HEK293 (cell line): ENCODE measurements around the gene G2E3.

Source experiments
- CTCF ChIA-PET: fragments of 350-600 bp; formaldehyde crosslinking; extraction: SDS; loops from one replicate; lab custom pipeline; 2021; ENCODE audit warnings: antibody characterized with exemption; lab: Yijun Ruan, JAX
- POLR2A ChIA-PET: fragments of 300-600 bp; formaldehyde crosslinking; extraction: SDS; loops from one replicate; lab custom pipeline; 2020; ENCODE audit warnings: antibody characterized with exemption, inconsistent platforms; lab: Yijun Ruan, JAX
- H3K27ac ChIP-seq: fragments of 200-500 bp; sonication (Bioruptor generic); 2 replicates; pipeline ENCODE4 v1.5.1; 2014; ENCODE audit warnings: low read depth, low read length, control low read depth, inconsistent platforms; ENCODE audit errors: extremely low read depth
- H3K36me3 ChIP-seq, 2 experiments: fragments of 200-500 bp in 1 of 2; sonication (Bioruptor generic) in 1 of 2; 1 replicate in 1 of 2; 2 replicates in 1 of 2; pipeline ENCODE4 v1.5.1; 2014 to 2017; ENCODE audit warnings: inconsistent platforms in 2 of 2, low read length in 2 of 2; ENCODE audit not compliant: control insufficient read depth in 2 of 2, insufficient read depth in 1 of 2
- H3K4me1 ChIP-seq: fragments of 200-500 bp; sonication (Bioruptor generic); 2 replicates; pipeline ENCODE4 v1.5.1; 2014; ENCODE audit warnings: mild to moderate bottlenecking, low read length, inconsistent platforms; ENCODE audit not compliant: control insufficient read depth, insufficient read depth
- H3K4me3 ChIP-seq: 2 replicates; pipeline ENCODE4 v1.5.1; 2011; ENCODE audit warnings: low read depth, mild to moderate bottlenecking, control low read depth, low read length, moderate library complexity
- H3K9me3 ChIP-seq: fragments of 200-500 bp; sonication (Bioruptor generic); 2 replicates; pipeline ENCODE4 v1.5.1; 2014; ENCODE audit warnings: low read depth, low read length, inconsistent platforms; ENCODE audit not compliant: control insufficient read depth, insufficient read depth
- ATF2 ChIP-seq: fragments of 450-650 bp; formaldehyde crosslinking; IDR thresholded peaks from 2 replicates; pipeline ENCODE4 v1.5.1; 2016; ENCODE audit warnings: missing biosample characterization, missing genetic modification characterization, low read depth
- FEZF1 ChIP-seq: fragments of 450-650 bp; formaldehyde crosslinking; IDR thresholded peaks from 2 replicates; pipeline ENCODE4 v1.5.1; 2016; ENCODE audit warnings: missing biosample characterization, missing genetic modification characterization
- GLIS1 ChIP-seq: fragments of 450-650 bp; formaldehyde crosslinking; IDR thresholded peaks from 2 replicates; pipeline ENCODE4 v1.5.1; 2016; ENCODE audit warnings: missing biosample characterization, missing genetic modification characterization
- OVOL3 ChIP-seq: fragments of 450-650 bp; formaldehyde crosslinking; IDR thresholded peaks from 2 replicates; pipeline ENCODE4 v1.5.1; 2016; ENCODE audit warnings: missing biosample characterization, missing genetic modification characterization
- PRDM6 ChIP-seq: fragments of 450-650 bp; formaldehyde crosslinking; IDR thresholded peaks from 2 replicates; pipeline ENCODE4 v1.5.1; 2017; ENCODE audit warnings: missing biosample characterization, missing genetic modification characterization
- RBAK ChIP-seq: fragments of 450-650 bp; formaldehyde crosslinking; IDR thresholded peaks from 2 replicates; pipeline ENCODE4 v1.5.1; 2016; ENCODE audit warnings: missing biosample characterization, missing genetic modification characterization
- YY2 ChIP-seq: fragments of 450-650 bp; formaldehyde crosslinking; IDR thresholded peaks from 2 replicates; pipeline ENCODE4 v1.5.1; 2016; ENCODE audit warnings: missing biosample characterization, missing genetic modification characterization
- ZBTB1 ChIP-seq: fragments of 450-650 bp; formaldehyde crosslinking; IDR thresholded peaks from 2 replicates; pipeline ENCODE4 v1.5.1; 2016; ENCODE audit warnings: missing biosample characterization, missing genetic modification characterization
- ZBTB48 ChIP-seq: fragments of 450-650 bp; formaldehyde crosslinking; IDR thresholded peaks from 2 replicates; pipeline ENCODE4 v1.5.1; 2016; ENCODE audit warnings: missing biosample characterization, missing genetic modification characterization
- ZEB2 ChIP-seq: fragments of 450-650 bp; formaldehyde crosslinking; IDR thresholded peaks from 2 replicates; pipeline ENCODE4 v1.5.1; 2016; ENCODE audit warnings: missing biosample characterization, missing genetic modification characterization
- ZNF132 ChIP-seq: fragments of 450-650 bp; formaldehyde crosslinking; IDR thresholded peaks from 2 replicates; pipeline ENCODE4 v1.5.1; 2017; ENCODE audit warnings: missing biosample characterization, missing genetic modification characterization, borderline replicate concordance
- ZNF280D ChIP-seq: fragments of 450-650 bp; formaldehyde crosslinking; IDR thresholded peaks from 2 replicates; pipeline ENCODE4 v1.5.1; 2016; ENCODE audit warnings: missing biosample characterization, missing genetic modification characterization
- ZNF335 ChIP-seq: fragments of 450-650 bp; formaldehyde crosslinking; conservative IDR thresholded peaks from 2 replicates; pipeline ENCODE4 v1.5.1; 2016; ENCODE audit warnings: missing biosample characterization, missing genetic modification characterization
- ZNF404 ChIP-seq: fragments of 450-650 bp; formaldehyde crosslinking; IDR thresholded peaks from 2 replicates; pipeline ENCODE4 v1.5.1; 2017; ENCODE audit warnings: missing biosample characterization, missing genetic modification characterization
- ZNF449 ChIP-seq: fragments of 450-650 bp; formaldehyde crosslinking; IDR thresholded peaks from 2 replicates; pipeline ENCODE4 v1.5.1; 2017; ENCODE audit warnings: missing biosample characterization, mild to moderate bottlenecking, missing genetic modification characterization, moderate library complexity
- ZNF560 ChIP-seq: fragments of 450-650 bp; formaldehyde crosslinking; IDR thresholded peaks from 2 replicates; pipeline ENCODE4 v1.5.1; 2017; ENCODE audit warnings: missing biosample characterization, missing genetic modification characterization, borderline replicate concordance
- ZNF596 ChIP-seq: fragments of 450-650 bp; IDR thresholded peaks from 2 replicates; pipeline ENCODE4 v1.5.0; 2018; ENCODE audit warnings: missing biosample characterization, mild to moderate bottlenecking, missing genetic modification characterization, moderate library complexity
- ZNF600 ChIP-seq: fragments of 450-650 bp; formaldehyde crosslinking; IDR thresholded peaks from 2 replicates; pipeline ENCODE4 v1.5.1; 2016; ENCODE audit warnings: missing biosample characterization, missing genetic modification characterization
- ZNF610 ChIP-seq: fragments of 450-650 bp; formaldehyde crosslinking; IDR thresholded peaks from 2 replicates; pipeline ENCODE4 v1.5.1; 2016; ENCODE audit warnings: missing biosample characterization, missing genetic modification characterization, borderline replicate concordance
- ZNF704 ChIP-seq: fragments of 450-650 bp; formaldehyde crosslinking; IDR thresholded peaks from 2 replicates; pipeline ENCODE4 v1.5.1; 2016; ENCODE audit warnings: missing biosample characterization, missing genetic modification characterization
- ZNF785 ChIP-seq: fragments of 450-650 bp; formaldehyde crosslinking; IDR thresholded peaks from 2 replicates; pipeline ENCODE4 v1.5.1; 2016; ENCODE audit warnings: missing biosample characterization, missing genetic modification characterization
- ZNF830 ChIP-seq: fragments of 450-650 bp; IDR thresholded peaks from 2 replicates; pipeline ENCODE4 v1.5.0; 2018; ENCODE audit warnings: missing biosample characterization, missing genetic modification characterization, low read depth, mild to moderate bottlenecking, moderate library complexity

G2E3 gene

GRCh38 chr14:30558362-30558674, 640 bp upstream of the G2E3 start:
- Histone ChIP-seq H3K36me3 (peaks cover 4 to 6% of the 10 kb centered on the region in 2 experiments), H3K4me1 (peaks cover 7% of the 10 kb centered on the region), H3K27ac (peak overlapping the region; percentile 75), H3K4me3 (peak overlapping the region; percentile 93; the same call in 1 of the 2 replicates), H3K9me3 (no peaks in the 10 kb centered on the region)
- POLR2A ChIA-PET: interaction anchor here (0.7 to 1.5 kb wide), 4 partner anchors 11 to 67 kb away, joined by 3 to 8 read pairs (median 4); partner anchors contain the start of gene SCFD1
- TF ChIP-seq ZNF785 (tag by site-specific recombination): no peak
- TF ChIP-seq ZNF830: no peak
- TF ChIP-seq ZNF704: no peak
- TF ChIP-seq ZNF560 (tag by site-specific recombination): no peak
- no peak for TF ChIP-seq ZNF600 (tag by site-specific recombination)
- TF ChIP-seq RBAK (tag by site-specific recombination): no peak
- TF ChIP-seq ZNF404 (tag by site-specific recombination): no peak
- TF ChIP-seq ZBTB48 (tag by site-specific recombination): no peak
- no peak for TF ChIP-seq ZNF132 (tag by site-specific recombination)
- TF ChIP-seq ZNF596 (tag by site-specific recombination): no peak
- no peak for TF ChIP-seq ZNF449 (tag by site-specific recombination)
- TF ChIP-seq ZBTB1 (tag by site-specific recombination): no peak
- CTCF ChIA-PET: interaction anchor here (0.6 kb wide), 1 partner anchor 8 kb away, joined by 3 read pairs; no protein-coding TSS in a partner anchor

GRCh38 chr14:30559638-30560091, 707 bp downstream of the G2E3 start:
- H3K4me1 ChIP-seq: peaks cover 7% of the 10 kb centered on the region
- ChIA-PET POLR2A (interaction anchor here (1.5 kb wide), 1 partner anchor 63 kb away, joined by 4 read pairs; the partner anchor contains the start of gene SCFD1), CTCF (no interaction called here)

More at GRCh38 chr14:30559638-30560091, 707 bp downstream of the G2E3 start:
- Histone ChIP-seq H3K36me3 (peaks cover 4 to 6% of the 10 kb centered on the region in 2 experiments), H3K27ac (peak overlapping the region; percentile 75), H3K4me3 (peak overlapping the region; percentile 93), H3K9me3 (no peaks in the 10 kb centered on the region)
- TF ChIP-seq ZNF610 (tag by site-specific recombination) (no peak), PRDM6 (tag by site-specific recombination) (peak; percentile 60), YY2 (no peak), ATF2 (tag by site-specific recombination) (no peak), FEZF1 (tag by site-specific recombination) (peak; percentile 69), ZEB2 (tag by site-specific recombination) (no peak), GLIS1 (no peak), ZNF335 (peak; percentile 68), ZNF280D (tag by site-specific recombination) (no peak), OVOL3 (tag by site-specific recombination) (no peak)
